GM18907 (cell line): ENCODE results near the gene GFM2.
"Not testable (repeated sequence)": the region's sequence is repeated elsewhere in the genome, so short reads cannot be mapped to it uniquely, and the experiment has no call there.

Experiments
- ATAC-seq: cut with Tn5 transposase; IDR thresholded peaks from one replicate; pipeline ENCODE4 v1.9.1; 2021; ENCODE audit warnings: mild to moderate bottlenecking, moderate library complexity; ENCODE audit not compliant: unreplicated experiment

GFM2 gene, protein sequence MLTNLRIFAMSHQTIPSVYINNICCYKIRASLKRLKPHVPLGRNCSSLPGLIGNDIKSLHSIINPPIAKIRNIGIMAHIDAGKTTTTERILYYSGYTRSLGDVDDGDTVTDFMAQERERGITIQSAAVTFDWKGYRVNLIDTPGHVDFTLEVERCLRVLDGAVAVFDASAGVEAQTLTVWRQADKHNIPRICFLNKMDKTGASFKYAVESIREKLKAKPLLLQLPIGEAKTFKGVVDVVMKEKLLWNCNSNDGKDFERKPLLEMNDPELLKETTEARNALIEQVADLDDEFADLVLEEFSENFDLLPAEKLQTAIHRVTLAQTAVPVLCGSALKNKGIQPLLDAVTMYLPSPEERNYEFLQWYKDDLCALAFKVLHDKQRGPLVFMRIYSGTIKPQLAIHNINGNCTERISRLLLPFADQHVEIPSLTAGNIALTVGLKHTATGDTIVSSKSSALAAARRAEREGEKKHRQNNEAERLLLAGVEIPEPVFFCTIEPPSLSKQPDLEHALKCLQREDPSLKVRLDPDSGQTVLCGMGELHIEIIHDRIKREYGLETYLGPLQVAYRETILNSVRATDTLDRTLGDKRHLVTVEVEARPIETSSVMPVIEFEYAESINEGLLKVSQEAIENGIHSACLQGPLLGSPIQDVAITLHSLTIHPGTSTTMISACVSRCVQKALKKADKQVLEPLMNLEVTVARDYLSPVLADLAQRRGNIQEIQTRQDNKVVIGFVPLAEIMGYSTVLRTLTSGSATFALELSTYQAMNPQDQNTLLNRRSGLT

DNA sequence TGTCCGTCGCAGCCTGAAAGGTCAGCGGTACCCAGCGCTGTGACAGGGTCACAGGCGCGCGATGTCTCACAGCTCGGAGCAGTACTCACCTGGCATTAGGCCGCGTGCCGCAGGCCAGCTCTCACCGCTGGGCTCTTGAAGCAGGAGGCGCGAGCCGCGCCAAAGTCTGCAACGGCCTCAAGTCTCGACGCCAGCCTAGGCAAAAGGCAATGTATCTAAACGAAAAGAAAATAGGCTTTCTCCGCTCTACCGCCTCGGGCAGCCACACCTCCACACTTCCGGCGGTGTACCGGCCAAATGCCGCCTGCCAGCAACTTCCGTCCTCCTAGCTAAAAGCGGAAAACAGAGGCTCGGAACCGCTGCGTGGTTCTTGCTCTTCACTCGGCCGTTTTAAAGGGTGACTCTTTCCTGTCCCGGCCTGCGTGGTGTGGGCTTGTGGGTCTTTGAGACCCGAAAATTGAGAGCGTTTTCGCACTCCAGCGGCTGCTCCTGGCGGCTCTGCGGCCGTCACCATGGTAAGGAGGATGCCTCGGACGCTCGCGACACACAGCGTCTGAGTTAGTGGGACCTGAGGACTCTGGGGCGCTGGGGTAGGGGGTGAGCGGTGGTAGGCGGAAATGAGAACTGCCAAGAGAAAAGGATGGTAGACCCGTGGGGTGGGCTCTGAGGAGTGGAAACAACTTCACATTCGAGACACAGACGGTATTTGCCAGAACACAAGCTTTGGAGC is at the start of gene GFM2, which contains the start of gene NSA2:
Gene GFM2, minus strand, starts transcription at position 269 of the 730 bp plus-strand sequence. CDS start 3,375 bp downstream, outside the sequence.
Gene NSA2, plus strand, starts transcription at position 401 of the 730 bp plus-strand sequence. Its CDS starts 112 bp downstream, at position 513.
- ATAC-seq, result peak; percentile 94

DNA sequence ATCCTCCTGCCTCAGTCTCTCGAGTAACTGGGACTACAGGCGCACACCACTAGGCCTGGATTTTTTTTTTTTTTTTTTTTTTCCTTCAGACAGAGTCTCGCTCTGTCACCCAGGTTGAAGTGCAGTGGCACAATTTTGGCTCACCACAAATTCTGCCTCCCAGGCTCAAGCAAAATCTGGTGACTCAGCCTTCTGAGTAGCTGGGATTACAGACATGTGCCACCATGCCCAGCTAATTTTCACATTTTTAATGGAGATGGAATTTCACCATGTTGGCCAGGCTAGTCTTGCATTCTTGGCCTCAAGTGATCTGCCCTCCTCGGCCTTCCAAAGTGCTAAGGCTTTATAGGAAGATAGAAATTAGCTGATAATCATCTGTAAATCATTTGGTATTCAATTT is 44.0 kb upstream of the GFM2 start:
- no peak for ATAC-seq

DNA sequence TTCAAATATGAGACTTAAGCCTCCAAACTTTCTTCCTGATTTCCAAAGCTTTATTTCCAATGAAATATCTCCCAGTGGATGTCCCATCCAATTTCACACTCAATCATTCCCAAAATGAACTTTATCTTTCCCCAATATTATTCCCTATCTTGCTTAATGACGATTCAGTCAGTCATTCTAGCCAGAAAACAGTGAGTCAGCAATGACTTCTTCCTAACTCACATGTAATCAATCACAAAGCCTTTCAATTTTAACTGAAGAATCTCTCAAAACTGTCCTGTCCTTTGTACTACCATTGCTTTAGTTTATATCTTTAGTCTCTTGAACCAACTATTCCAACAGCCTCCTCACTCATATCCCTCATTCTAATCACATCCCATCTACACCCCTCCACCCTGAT is 35.0 kb upstream of the GFM2 start:
- no peak for ATAC-seq

DNA sequence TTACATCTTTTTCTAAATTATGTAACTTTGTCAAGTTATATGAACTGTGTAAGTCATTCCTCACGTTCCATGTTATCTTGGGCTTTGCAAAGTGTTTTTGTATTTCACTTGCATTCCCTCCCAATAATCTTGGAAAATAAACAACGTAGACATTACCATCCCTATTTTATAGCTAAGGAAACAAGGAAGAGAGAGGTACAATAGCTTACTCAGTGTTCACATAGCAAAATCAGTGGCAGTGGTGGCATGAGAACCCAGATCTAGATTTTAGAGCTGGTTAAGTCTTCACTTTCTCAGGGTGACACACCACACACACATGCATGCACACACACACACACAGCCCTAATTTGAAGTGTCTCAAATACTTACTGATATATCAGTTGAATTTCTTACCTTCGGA is 34.3 kb upstream of the GFM2 start:
- ATAC-seq, result no peak

DNA sequence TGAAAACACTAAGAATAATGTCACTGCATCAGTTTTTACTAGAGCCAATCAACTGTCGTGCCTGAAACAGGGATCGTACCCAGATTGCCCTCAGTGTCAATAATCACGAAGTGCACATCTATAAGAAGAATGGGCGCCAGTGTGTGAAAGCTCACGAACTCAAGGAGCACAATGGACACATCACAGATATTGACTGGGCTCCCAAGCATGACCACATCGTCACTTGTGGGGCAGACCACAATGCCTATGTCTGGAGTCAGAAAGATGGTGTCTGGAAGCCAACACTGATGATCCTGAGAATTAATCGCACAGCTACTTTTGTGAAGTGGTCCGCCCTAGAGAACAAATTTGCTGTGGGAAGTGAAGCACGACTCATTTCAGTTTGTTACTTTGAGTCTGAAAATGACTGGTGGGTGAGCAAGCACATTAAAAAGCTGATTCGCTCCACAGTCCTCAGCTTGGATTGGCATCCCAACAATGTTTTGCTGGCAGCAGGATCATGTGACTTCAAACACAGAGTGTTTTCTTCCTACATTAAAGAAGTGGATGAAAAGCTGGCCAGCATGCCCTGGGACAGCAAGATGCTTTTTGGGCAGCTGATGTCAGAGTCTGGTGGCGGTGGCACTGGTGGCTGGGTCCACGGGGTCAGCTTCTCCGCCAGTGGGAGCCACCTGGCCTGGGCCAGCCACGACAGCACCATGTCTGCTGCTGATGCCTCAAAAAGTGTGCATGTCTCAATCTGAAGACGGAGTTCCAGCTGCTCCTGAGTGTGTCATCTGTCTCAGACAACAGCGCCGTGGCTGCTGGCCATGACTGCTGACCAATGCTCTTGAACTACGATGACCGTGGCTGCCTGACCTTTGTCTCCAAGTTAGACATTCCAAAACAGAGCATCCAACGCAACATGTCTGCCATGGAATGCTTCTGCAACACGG is 32.3 kb upstream of the GFM2 start:
- ATAC-seq, result no peak

DNA sequence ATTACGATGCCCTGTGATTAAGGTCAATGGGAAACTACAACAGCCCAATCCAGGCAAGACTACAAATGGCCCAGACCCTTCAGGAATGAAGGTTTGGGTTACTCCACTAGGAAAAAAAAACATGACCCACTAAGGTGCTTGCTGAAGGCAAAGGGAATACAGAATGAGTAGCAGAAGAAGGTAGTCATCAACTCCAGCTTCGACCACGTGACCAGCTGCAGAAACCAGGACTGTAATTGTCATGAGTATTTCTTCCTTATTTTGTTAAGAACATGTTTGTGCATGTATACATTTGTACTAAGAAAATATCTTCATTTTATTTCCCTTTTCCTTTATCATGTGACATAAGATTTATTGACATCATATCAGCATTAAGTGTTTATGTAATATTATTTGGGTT is 24.8 kb upstream of the GFM2 start:
- ATAC-seq, result not testable (repeated sequence)

DNA sequence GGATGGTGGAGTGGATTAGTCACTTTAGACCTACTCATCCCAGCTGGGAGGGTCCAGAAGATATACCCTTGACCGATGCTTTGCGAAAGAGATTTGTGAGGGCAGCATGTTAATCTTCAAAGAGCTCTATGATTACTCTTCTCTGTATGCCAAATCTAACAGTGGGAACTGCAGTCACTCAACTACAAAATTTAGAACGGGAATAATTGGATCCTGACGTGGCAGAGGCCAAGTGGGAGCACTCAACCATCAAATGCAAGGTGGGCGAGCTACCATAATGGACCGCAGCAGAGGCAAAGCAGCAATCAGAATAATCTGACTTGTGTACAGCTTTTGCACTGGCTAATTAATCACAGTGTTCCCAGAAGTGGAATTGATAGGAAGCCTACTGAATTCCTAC is 20.5 kb upstream of the GFM2 start:
- no peak for ATAC-seq

DNA sequence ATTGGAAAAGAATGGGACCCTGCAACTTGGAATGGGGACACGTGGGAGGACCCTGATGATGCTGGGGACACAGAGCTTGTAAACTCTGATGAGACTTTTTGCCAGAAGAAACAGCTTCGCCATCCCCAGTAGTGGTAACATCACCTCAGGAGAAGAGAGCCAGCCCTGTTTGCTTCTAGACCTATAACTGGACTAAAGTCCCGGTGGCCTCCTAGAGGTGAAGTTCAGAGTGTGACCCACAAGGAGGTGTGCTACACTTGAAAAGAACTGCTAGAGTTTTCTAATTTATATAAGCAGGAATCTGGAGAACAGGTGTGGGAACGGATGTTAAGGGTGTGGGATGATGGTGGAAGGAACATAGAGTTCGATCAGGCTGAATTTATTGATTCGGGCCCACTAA is 19.9 kb upstream of the GFM2 start:
- no peak for ATAC-seq

DNA sequence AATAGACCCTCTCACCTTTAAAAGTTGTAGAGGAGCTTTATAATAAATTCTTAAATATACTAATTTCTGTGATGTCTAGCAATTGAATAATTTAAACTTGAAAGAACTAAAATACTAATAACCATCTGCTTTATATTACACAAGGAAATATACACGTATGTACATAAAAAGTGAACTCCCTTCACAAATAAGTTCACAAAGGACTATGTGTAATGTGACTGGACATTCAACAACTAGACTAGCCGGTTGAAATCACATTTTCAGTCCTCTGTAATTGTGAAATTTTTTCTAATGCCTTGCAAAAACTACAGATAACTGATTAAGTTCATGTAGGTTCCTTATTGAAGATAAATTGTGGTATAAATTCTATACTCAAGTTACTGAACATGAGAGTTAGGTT is 11.7 kb upstream of the GFM2 start:
- no peak for ATAC-seq

DNA sequence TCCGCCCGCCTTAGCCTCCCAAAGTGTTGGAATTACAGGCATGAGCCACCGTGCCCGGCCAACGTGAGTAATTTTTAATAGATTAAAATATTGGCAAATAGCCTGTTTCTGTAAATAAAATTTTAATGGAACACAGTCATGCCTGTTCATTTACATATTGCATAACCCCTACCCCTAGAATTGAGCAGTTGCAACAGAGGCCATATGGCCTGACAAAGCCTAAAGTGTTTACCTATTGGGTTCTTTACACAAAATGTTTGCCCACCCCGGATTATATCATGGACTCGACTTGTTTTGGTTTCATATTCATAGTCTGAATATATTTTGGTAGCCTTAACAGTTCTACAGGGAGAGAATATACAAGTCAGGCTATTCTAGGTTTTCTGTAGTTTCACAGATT is 5.4 kb upstream of the GFM2 start:
- no peak for ATAC-seq

DNA sequence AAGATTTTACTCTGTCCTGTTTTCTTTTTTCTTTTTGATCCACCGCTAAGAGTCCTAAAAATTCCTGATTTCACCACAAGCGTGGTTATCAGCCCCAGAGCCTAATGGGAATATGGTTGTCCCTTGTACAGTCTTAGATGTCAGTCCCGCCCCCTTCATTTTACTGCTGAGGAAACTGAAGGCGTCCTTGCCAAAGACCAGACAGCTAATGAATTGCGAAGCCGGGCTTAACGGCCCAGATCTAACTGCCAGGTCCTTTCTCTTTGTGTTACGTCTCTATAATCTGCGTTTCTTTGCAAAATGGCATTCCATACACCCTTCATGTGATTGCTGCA is 629 bp upstream of the GFM2 start:
- ATAC-seq, result peak; percentile 31

DNA sequence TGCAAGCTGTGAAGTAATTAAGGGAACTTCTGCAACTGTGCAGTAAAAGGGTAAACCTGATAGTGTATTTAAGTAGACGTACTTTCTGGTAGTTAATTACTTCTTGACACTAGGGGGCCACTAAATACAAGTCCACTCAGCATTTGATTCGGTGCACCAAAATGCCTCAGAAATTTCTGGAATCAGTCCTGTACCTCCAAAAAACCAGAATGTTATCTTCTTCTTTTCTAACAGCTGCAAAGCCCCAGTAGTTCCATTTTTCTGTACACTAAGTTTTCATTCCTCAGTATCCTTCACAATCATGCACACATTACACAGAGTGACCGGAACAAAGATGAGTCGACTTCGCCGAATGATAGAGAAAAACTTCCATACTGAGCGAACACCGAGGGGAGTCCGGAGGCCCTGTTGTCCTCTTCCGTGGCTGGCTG is 484 bp downstream of the GFM2 start:
- peak; percentile 49 for ATAC-seq

DNA sequence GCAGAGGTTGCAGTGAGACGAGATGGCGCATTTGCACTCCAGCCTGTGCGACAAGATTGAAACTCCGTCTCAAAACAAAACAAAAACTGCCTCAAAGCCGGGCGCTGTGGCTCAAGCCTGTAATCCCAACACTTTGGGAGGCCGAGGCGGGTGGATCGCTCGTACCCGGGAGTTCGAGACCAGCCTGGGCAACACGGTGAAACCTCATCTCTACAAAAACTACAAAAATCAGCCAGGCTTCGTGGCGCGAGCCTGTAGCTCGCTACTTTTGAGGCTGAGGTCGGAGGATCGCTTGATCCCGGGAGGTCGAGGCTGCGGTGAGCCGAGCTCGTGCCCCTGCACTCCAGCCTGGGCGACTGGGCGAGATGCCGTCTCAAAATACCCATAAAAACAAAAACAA is 988 bp downstream of the GFM2 start:
- ATAC-seq, result no peak

DNA sequence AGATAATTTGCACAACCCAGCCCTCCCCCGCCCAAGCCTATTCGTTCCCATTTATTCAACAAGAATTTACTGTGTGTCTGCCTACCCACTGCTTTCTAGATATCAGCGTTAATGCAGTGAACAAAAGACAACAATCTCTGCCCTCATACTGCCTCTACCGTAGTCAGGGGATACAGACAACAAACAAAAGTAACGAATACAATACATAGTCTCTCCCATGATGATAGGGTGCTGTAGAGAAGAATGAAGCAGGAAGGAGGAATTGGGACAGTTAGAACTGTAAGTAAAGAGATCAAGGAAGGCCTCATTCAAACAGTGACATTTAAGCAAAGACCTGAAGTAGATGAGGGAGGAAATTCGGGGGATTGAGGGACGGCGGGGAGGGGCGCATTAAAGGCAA is 1.7 kb downstream of the GFM2 start:
- ATAC-seq, result no peak

DNA sequence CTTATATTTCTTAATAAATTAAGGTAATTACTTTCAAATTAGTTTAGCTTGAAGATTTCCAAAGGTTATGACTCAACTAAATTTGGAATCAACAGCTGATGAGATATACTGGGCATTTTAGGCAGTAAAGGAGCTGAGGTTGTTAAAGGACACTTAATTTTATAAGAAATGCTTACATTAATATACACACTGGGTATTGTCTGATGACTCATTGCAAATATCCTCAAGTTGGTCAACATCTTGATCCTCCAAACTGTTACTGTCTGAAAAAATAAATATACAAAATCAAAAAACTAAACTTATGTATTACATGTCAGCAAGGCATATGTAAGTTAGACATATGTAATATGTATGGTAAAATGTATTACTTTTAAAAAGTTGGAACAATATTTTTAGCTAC is 3.4 kb downstream of the GFM2 start:
- ATAC-seq, result no peak

DNA sequence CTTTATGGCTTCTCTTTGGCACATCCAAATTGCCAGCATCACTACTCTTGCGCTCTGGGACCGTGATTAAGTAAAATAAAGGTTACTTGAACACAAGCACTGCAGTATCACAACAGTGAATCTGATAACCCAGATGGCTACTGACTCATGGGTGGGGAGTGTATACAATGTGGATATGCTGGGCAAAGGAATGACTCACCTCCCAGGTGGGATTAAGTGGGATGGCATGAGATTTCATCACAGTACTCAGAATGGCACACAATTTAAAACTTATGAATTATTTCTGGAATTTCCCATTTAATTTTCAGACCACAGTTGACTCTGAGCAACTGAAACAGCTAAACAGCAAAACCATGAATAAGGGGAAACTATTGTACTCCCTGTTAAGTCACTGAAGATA is 4.3 kb downstream of the GFM2 start:
- ATAC-seq, result no peak

DNA sequence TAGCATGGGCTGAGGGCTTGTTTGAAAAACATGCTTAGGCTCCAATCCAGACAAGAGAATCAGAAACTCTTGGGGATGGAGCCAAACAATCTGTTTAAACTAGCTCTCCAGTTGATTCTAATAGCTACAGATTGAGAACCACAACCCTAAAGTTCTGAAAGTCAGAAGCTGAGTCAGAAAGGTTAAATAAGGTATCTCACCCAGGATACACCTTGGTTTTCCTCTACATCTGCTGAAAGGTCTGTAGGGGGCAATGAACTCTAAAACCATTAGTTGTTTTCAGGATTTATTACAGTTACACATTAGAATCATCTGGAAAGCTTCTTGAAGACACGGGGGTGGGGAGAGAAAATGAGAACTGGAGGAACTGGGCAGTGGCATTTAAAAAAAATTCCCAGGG is 5.7 kb downstream of the GFM2 start:
- ATAC-seq, result no peak

DNA sequence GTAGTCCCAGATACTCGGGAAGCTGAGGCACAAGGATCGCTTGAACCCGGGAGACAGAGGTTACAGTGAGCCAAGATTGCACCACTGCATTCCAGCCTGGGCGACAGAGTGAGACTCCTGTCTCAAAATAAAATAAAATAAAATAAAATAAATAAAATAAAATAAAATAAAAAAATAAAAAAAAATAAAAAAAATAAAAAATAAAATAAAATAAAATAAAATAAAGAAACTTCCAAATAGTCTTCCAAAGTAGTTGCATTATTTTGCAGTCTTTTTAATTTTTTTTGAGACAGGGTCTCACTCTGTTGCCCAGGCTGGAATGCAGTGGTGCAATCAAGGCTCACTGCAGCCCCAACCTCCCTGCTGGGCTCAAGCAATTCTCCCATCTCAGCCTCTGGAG is 18.2 kb downstream of the GFM2 start:
- ATAC-seq, result not testable (repeated sequence)

DNA sequence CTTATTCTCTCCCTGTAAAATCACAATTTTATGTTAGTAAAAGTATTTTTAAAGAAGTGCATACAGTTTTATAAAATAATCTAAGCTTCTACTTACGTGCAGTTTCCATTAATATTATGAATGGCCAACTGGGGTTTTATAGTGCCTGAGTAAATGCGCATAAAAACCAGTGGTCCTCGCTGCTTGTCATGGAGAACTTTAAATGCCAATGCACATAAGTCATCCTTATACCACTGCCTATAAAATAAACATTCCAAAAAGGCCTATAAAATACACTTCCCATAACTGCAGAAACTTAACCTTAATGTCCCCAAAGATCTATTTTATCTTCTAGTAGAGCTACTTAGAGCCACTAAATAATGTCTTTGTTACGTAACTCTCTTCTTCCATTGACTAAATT is 28.5 kb downstream of the GFM2 start:
- ATAC-seq, result no peak

DNA sequence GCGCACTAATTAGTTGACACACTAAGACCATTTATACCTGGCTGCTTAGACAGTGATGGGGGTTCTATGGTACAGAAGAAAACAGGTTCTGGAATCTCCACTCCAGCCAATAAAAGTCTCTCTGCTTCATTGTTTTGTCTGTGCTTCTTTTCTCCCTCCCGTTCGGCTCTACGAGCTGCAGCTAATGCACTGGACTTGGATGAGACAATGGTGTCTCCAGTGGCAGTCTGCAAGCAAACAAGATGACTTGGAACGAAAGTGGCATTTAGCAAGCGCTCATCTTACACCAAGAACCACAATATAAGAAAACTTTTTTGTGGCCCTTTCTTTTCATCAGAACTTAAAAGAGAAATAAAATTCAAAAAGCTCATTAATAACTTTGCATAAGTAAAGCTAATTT is 30.2 kb downstream of the GFM2 start:
- no peak for ATAC-seq
